Measurements from ENCODE around the gene FCAMR. TPM values are rescaled to one million over a fixed set of nuclear protein-coding genes. Genes with fewer than 3 reads are reported as not detected.

The FCAMR gene
- total RNA-seq, 1 donor from 2014 or later = 0.60 TPM

- no peak for ATAC-seq
- no peak for DNase-seq (ENCODE audit: low spot score)
Observed at GRCh38 chr1:206962272-206962671, 8.0 kb downstream of the FCAMR start.

GRCh38 chr1:206961668-206962067 is 8.6 kb downstream of the FCAMR start:
- ATAC-seq (no peak), DNase-seq (ENCODE audit: low spot score) (no peak)

- ATAC-seq = peak; percentile 45
Observed at GRCh38 chr1:206960676-206961386, 9.4 kb downstream of the FCAMR start.

GRCh38 chr1:206958144-206958543 is 12.1 kb downstream of the FCAMR start:
- DNase-seq (ENCODE audit: low spot score) = no peak
- no peak for ATAC-seq

More at GRCh38 chr1:206960676-206961386, 9.4 kb downstream of the FCAMR start:
- no peak for DNase-seq (ENCODE audit: low spot score)

GRCh38 chr1:206957639-206958038 is 12.6 kb downstream of the FCAMR start:
- DNase-seq (ENCODE audit: low spot score) (no peak), ATAC-seq (no peak)

GRCh38 chr1:206955476-206956451 is 14.5 kb downstream of the FCAMR start:
- ATAC-seq = peak; percentile 69
- peak; percentile 73 for DNase-seq (ENCODE audit: low spot score)

GRCh38 chr1:206954459-206955342 is 15.6 kb downstream of the FCAMR start:
- no peak for DNase-seq (ENCODE audit: low spot score)
- ATAC-seq = no peak

GRCh38 chr1:206953626-206954025 is 16.6 kb downstream of the FCAMR start:
- DNase-seq (ENCODE audit: low spot score) = no peak
- no peak for ATAC-seq

- no peak for ATAC-seq
- DNase-seq (ENCODE audit: low spot score) = no peak
Observed at GRCh38 chr1:206953126-206953525, 17.1 kb downstream of the FCAMR start.

- ATAC-seq (no peak), DNase-seq (ENCODE audit: low spot score) (no peak)
Observed at GRCh38 chr1:206952171-206952570, 18.1 kb downstream of the FCAMR start.

GRCh38 chr1:206951318-206952100 is 18.8 kb downstream of the FCAMR start:
- ATAC-seq = peak; percentile 79
- peak; percentile 68 for DNase-seq (ENCODE audit: low spot score)

- DNase-seq (ENCODE audit: low spot score) = no peak
- peak; percentile 2 for ATAC-seq
Observed at GRCh38 chr1:206949641-206950040, 20.6 kb downstream of the FCAMR start.

- peak; percentile 75 for DNase-seq (ENCODE audit: low spot score)
- ATAC-seq = peak; percentile 54
Observed at GRCh38 chr1:206949208-206949607, 21.1 kb downstream of the FCAMR start.

GRCh38 chr1:206947255-206947654 is 23.0 kb downstream of the FCAMR start:
- ATAC-seq (no peak), DNase-seq (ENCODE audit: low spot score) (no peak)

GRCh38 chr1:206946261-206946660 is 24.0 kb downstream of the FCAMR start, which contains the start of gene PIGR:
TSS of gene PIGR (minus strand) at chr1:206946466. CDS start at chr1:206940531, 5,935 bp downstream.
- DNase-seq (ENCODE audit: low spot score) (peak; percentile 79), ATAC-seq (peak; percentile 85)

- no peak for DNase-seq (ENCODE audit: low spot score)
- ATAC-seq = no peak
Observed at GRCh38 chr1:206945779-206946178, 24.5 kb downstream of the FCAMR start.

- ATAC-seq = no peak
- DNase-seq (ENCODE audit: low spot score) = no peak
Observed at GRCh38 chr1:206944703-206945102, 25.6 kb downstream of the FCAMR start.

- DNase-seq (ENCODE audit: low spot score) = peak; percentile 60
- ATAC-seq = peak; percentile 58
Observed at GRCh38 chr1:206941766-206942418, 28.4 kb downstream of the FCAMR start.

GRCh38 chr1:206940588-206940936 is 29.7 kb downstream of the FCAMR start:
- DNase-seq (ENCODE audit: low spot score) = no peak

More at GRCh38 chr1:206940588-206940936, 29.7 kb downstream of the FCAMR start:
- ATAC-seq = no peak

Measured in left lobe of liver (tissue), 2 donors.